Testis (tissue), 2 donors: ENCODE results near the gene HES5.

Source experiments
- POLR2A ChIP-seq: fragments of 450-650 bp; IDR thresholded peaks from one replicate; pipeline ENCODE4 v1.6.1; 2017; ENCODE audit warnings: antibody characterized with exemption, mild to moderate bottlenecking, moderate library complexity
- TF ChIP-seq, protein P1 (sequence below), 3 experiments: fragments of 450-650 bp in 2 of 3; fragments of 200-600 bp in 1 of 3; sonication (generic) in 1 of 3; IDR thresholded peaks; one replicate each; pipeline ENCODE4 v1.5.1; 2016 to 2019; ENCODE audit warnings: antibody characterized with exemption in 3 of 3, mild to moderate bottlenecking in 2 of 3, moderate library complexity in 1 of 3

DNA sequence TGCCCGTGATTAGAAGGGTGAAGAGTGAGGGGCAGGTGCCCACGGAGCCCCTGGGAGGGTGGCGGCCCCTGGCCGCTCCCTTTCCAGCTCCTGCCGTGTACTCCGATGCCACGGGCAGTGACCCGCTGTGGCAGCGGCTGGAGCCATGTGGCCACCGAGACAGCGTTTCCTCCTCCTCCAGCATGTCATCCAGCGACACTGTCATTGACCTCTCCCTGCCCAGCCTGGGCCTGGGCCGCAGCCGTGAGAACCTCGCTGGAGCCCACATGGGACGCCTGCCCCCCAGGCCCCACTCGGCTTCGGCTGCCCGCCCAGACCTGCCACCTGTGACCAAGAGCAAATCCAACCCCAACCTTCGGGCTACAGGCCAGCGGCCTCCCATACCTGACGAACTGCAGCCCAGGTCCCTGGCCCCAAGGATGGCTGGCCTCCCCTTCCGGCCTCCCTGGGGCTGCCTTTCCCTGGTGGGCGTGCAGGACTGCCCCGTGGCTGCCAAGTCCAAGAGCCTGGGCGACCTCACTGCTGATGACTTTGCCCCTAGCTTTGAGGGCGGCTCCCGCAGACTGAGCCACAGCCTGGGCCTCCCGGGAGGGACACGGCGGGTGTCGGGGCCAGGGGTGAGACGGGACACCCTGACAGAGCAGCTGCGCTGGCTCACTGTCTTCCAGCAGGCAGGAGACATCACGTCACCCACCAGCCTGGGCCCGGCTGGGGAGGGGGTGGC lies 25.7 kb downstream of the HES5 start:
- TF ChIP-seq, protein P1, sequence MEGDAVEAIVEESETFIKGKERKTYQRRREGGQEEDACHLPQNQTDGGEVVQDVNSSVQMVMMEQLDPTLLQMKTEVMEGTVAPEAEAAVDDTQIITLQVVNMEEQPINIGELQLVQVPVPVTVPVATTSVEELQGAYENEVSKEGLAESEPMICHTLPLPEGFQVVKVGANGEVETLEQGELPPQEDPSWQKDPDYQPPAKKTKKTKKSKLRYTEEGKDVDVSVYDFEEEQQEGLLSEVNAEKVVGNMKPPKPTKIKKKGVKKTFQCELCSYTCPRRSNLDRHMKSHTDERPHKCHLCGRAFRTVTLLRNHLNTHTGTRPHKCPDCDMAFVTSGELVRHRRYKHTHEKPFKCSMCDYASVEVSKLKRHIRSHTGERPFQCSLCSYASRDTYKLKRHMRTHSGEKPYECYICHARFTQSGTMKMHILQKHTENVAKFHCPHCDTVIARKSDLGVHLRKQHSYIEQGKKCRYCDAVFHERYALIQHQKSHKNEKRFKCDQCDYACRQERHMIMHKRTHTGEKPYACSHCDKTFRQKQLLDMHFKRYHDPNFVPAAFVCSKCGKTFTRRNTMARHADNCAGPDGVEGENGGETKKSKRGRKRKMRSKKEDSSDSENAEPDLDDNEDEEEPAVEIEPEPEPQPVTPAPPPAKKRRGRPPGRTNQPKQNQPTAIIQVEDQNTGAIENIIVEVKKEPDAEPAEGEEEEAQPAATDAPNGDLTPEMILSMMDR (IDR thresholded peaks at IDR 0.05) = no peak
- TF ChIP-seq POLR2A = no peak
